H1 (cell line): ENCODE measurements around the gene P2RY11. TPM values are rescaled to one million over a fixed set of nuclear protein-coding genes. Genes with fewer than 3 reads are reported as not detected.

ENCODE experiments used
- CTCF ChIA-PET: fragments of 300-600 bp; sonication (Branson Sonifier 250); formaldehyde crosslinking; loops from one replicate; lab custom pipeline; 2021; ENCODE audit not compliant: partially characterized antibody; lab: Charles Lee
- POLR2A ChIA-PET: fragments of 300-600 bp; sonication (Branson Sonifier 250); formaldehyde crosslinking; loops from one replicate; lab custom pipeline; 2021; ENCODE audit warnings: inconsistent platforms; ENCODE audit not compliant: partially characterized antibody; lab: Charles Lee
- DNase-seq, 2 experiments: peaks; one replicate each; pipeline versions ENCODE4 v3.0.0 to v3.0.0-alpha.2; 2010 to 2022; ENCODE audit warnings: low spot score in 2 of 2, low read depth in 1 of 2, mixed read lengths in 1 of 2
- FAIRE-seq: peaks from 2 replicates; lab custom pipeline; 2011; peaks lifted over from hg19 to GRCh38; lab: Jason Lieb, UNC
- H2AFZ ChIP-seq: 2 replicates; pipeline ENCODE4 v1.8.1; 2012; ENCODE audit warnings: low read length, inconsistent platforms
- H2AK5ac ChIP-seq: 2 replicates; pipeline ENCODE4 v1.6.1; 2013; ENCODE audit warnings: low read depth, low read length
- H2BK120ac ChIP-seq: replicated peaks from 2 replicates; pipeline ENCODE3; 2013; ENCODE audit warnings: low read depth, low read length, inconsistent platforms
- H2BK12ac ChIP-seq: 2 replicates; pipeline ENCODE4 v1.6.1; 2013; ENCODE audit warnings: low read depth, low read length
- H2BK15ac ChIP-seq: 2 replicates; pipeline ENCODE4 v1.6.1; 2013; ENCODE audit warnings: low read length
- H2BK20ac ChIP-seq: 2 replicates; pipeline ENCODE4 v1.6.1; 2013; ENCODE audit warnings: low read length
- H2BK5ac ChIP-seq: 2 replicates; pipeline ENCODE4 v1.6.1; 2013; ENCODE audit warnings: low read depth, low read length
- H3K14ac ChIP-seq: 2 replicates; pipeline ENCODE4 v1.6.1; 2013; ENCODE audit warnings: inconsistent platforms; ENCODE audit not compliant: insufficient read length
- H3K18ac ChIP-seq: 2 replicates; pipeline ENCODE4 v1.6.1; 2013; ENCODE audit warnings: low read length; ENCODE audit errors: extremely low read depth
- H3K23ac ChIP-seq: 2 replicates; pipeline ENCODE4 v1.6.1; 2013; ENCODE audit warnings: inconsistent platforms; ENCODE audit not compliant: insufficient read length
- H3K23me2 ChIP-seq: 2 replicates; pipeline ENCODE4 v1.6.1; 2013; ENCODE audit warnings: low read depth, low read length
- H3K27ac ChIP-seq: 2 replicates; pipeline ENCODE4 v1.6.1; 2011; ENCODE audit warnings: low read depth, low read length, inconsistent platforms
- H3K27me3 ChIP-seq, 4 experiments: replicated peaks in 1 of 4; 1 replicate in 1 of 4; 2 replicates in 3 of 4; pipeline versions ENCODE4 v1.6.1 to v1.8.1; 2011 to 2013; ENCODE audit warnings: low read length in 3 of 4, mild to moderate bottlenecking in 3 of 4, inconsistent platforms in 2 of 4, mixed read lengths in 2 of 4, moderate library complexity in 1 of 4; ENCODE audit not compliant: control insufficient read depth in 3 of 4, insufficient read depth in 3 of 4; ENCODE audit errors: extremely low read depth in 1 of 4
- H3K36me3 ChIP-seq, 4 experiments: 2 replicates each; pipeline versions ENCODE4 v1.6.1 to v1.8.1; 2011 to 2013; ENCODE audit warnings: mild to moderate bottlenecking in 4 of 4, low read length in 3 of 4, moderate library complexity in 2 of 4, control low read depth in 1 of 4, inconsistent platforms in 1 of 4; ENCODE audit not compliant: insufficient read depth in 4 of 4, control insufficient read depth in 2 of 4
- H3K4ac ChIP-seq: replicated peaks from 2 replicates; pipeline ENCODE3; 2013; ENCODE audit warnings: low read length, low read depth, mixed read lengths, inconsistent platforms; ENCODE audit not compliant: insufficient read length
- H3K4me1 ChIP-seq, 4 experiments: replicated peaks in 1 of 4; 1 replicate in 1 of 4; 2 replicates in 3 of 4; pipeline versions ENCODE4 v1.6.1 to v1.8.1; 2011 to 2013; ENCODE audit warnings: low read length in 3 of 4, inconsistent platforms in 2 of 4, mixed read lengths in 1 of 4; ENCODE audit not compliant: insufficient read depth in 4 of 4, control insufficient read depth in 3 of 4
- H3K4me2 ChIP-seq, 2 experiments: 2 replicates each; pipeline versions ENCODE4 v1.6.1 to v1.8.1; 2011 to 2013; ENCODE audit warnings: low read depth in 2 of 2, low read length in 2 of 2, control low read depth in 1 of 2, inconsistent platforms in 1 of 2, mild to moderate bottlenecking in 1 of 2; ENCODE audit not compliant: insufficient read depth in 1 of 2
- H3K4me3 ChIP-seq, 4 experiments: fragments of 200-600, 300-600 bp in 1 of 4; sonication (generic), shearing (Covaris generic), sonication (Bioruptor Twin) in 1 of 4; 2 replicates each; pipeline versions ENCODE4 v1.5.1 to v1.8.1; 2011 to 2016; ENCODE audit warnings: low read length in 4 of 4, low read depth in 3 of 4, control low read depth in 2 of 4, inconsistent platforms in 2 of 4, mild to moderate bottlenecking in 2 of 4, mixed read lengths in 1 of 4, moderate library complexity in 1 of 4; ENCODE audit not compliant: insufficient read depth in 2 of 4; ENCODE audit errors: extremely low read depth in 1 of 4
- H3K56ac ChIP-seq: replicated peaks from 2 replicates; pipeline ENCODE3; 2013; ENCODE audit warnings: low read depth, mild to moderate bottlenecking, mixed read lengths, low read length, inconsistent platforms; ENCODE audit not compliant: insufficient read length
- H3K79me1 ChIP-seq: 2 replicates; pipeline ENCODE4 v1.6.1; 2013; ENCODE audit warnings: low read depth, low read length, control low read depth
- H3K79me2 ChIP-seq, 2 experiments: 2 replicates each; pipeline versions ENCODE4 v1.6.1 to v1.8.1; 2012 to 2013; ENCODE audit warnings: low read length in 2 of 2, mild to moderate bottlenecking in 2 of 2, inconsistent platforms in 1 of 2; ENCODE audit not compliant: insufficient read depth in 2 of 2, control insufficient read depth in 1 of 2
- H3K9ac ChIP-seq, 4 experiments: replicated peaks in 1 of 4; 1 replicate in 1 of 4; 2 replicates in 3 of 4; pipeline versions ENCODE4 v1.6.1 to v1.8.1; 2011 to 2013; ENCODE audit warnings: low read depth in 3 of 4, low read length in 3 of 4, control low read depth in 2 of 4, mild to moderate bottlenecking in 2 of 4, moderate library complexity in 2 of 4, inconsistent platforms in 1 of 4; ENCODE audit errors: extremely low read depth in 1 of 4
- H3K9me3 ChIP-seq, 2 experiments: 2 replicates each; pipeline versions ENCODE4 v1.6.1 to v1.8.1; 2012 to 2013; ENCODE audit warnings: mild to moderate bottlenecking in 2 of 2, moderate library complexity in 2 of 2, control low read depth in 1 of 2, inconsistent platforms in 1 of 2, low read depth in 1 of 2, low read length in 1 of 2, mixed read lengths in 1 of 2; ENCODE audit not compliant: insufficient read depth in 2 of 2
- H4K20me1 ChIP-seq, 2 experiments: replicated peaks in 1 of 2; 2 replicates each; pipeline versions ENCODE3 to v1.8.1; 2011 to 2013; ENCODE audit warnings: inconsistent platforms in 2 of 2, low read length in 2 of 2, mild to moderate bottlenecking in 1 of 2; ENCODE audit not compliant: insufficient read depth in 2 of 2, control insufficient read depth in 1 of 2
- H4K5ac ChIP-seq: 2 replicates; pipeline ENCODE4 v1.6.1; 2013; ENCODE audit warnings: low read length, low read depth, mixed read lengths, inconsistent platforms; ENCODE audit not compliant: insufficient read length
- H4K8ac ChIP-seq: 2 replicates; pipeline ENCODE4 v1.8.0; 2013; ENCODE audit warnings: mild to moderate bottlenecking, moderate library complexity, low read length, inconsistent platforms; ENCODE audit not compliant: insufficient read depth; ENCODE audit errors: extremely low read depth
- H4K91ac ChIP-seq: replicated peaks from 2 replicates; pipeline ENCODE3; 2013; ENCODE audit warnings: low read length, mixed read lengths, inconsistent platforms; ENCODE audit not compliant: insufficient read length
- CREB1 ChIP-seq: IDR thresholded peaks from 2 replicates; pipeline ENCODE4 v1.6.1; 2012; ENCODE audit warnings: inconsistent platforms
- CTBP2 ChIP-seq: IDR thresholded peaks from 2 replicates; pipeline ENCODE4 v1.7.0; 2011; ENCODE audit warnings: borderline replicate concordance, mild to moderate bottlenecking, moderate library complexity, mixed read lengths, low read length; ENCODE audit not compliant: insufficient read depth, insufficient read length
- KDM4A ChIP-seq: IDR thresholded peaks from one replicate; pipeline ENCODE4 v1.7.1; 2012; ENCODE audit warnings: low read depth, mild to moderate bottlenecking, moderate library complexity, low read length, inconsistent platforms; ENCODE audit not compliant: severe bottlenecking
- MAFK ChIP-seq: IDR thresholded peaks from 2 replicates; pipeline ENCODE4 v1.6.1; 2012; ENCODE audit warnings: low read depth, mild to moderate bottlenecking, improper control_type of control experiment, low read length
- MAX ChIP-seq: IDR thresholded peaks from 2 replicates; pipeline ENCODE4 v1.6.1; 2012; ENCODE audit warnings: inconsistent platforms
- POLR2A ChIP-seq, 2 experiments: IDR thresholded peaks; 1 replicate in 1 of 2; 2 replicates in 1 of 2; pipeline ENCODE4 v1.6.1; 2011; ENCODE audit warnings: low read depth in 2 of 2, low read length in 2 of 2, mild to moderate bottlenecking in 2 of 2; ENCODE audit errors: control extremely low read depth in 1 of 2
- POLR2AphosphoS5 ChIP-seq: IDR thresholded peaks from 2 replicates; pipeline ENCODE4 v1.6.1; 2011; ENCODE audit warnings: low read depth, low read length
- POU5F1 ChIP-seq: IDR thresholded peaks from 2 replicates; pipeline ENCODE4 v1.6.1; 2011; ENCODE audit warnings: low read depth, mild to moderate bottlenecking, low read length, moderate library complexity
- SP4 ChIP-seq: IDR thresholded peaks from 2 replicates; pipeline ENCODE4 v1.6.1; 2012; ENCODE audit warnings: low read length, inconsistent platforms
- TCF12 ChIP-seq: IDR thresholded peaks from 2 replicates; pipeline ENCODE4 v1.6.1; 2011; ENCODE audit warnings: low read depth, mild to moderate bottlenecking, low read length
- WGBS, 2 experiments: shearing (Covaris generic) in 1 of 2; methylation state at CpG; one replicate each; pipeline versions ENCODE4 v1.1.6 to v1.1.7; 2013 to 2015; ENCODE audit warnings: low lambda C conversion rate in 2 of 2, mixed read lengths in 2 of 2, inconsistent platforms in 1 of 2, low coverage in 1 of 2, missing lambda C conversion rate in 1 of 2; ENCODE audit not compliant: insufficient replicate concordance in 2 of 2, insufficient coverage in 1 of 2, insufficient read length in 1 of 2; ENCODE audit errors: extremely low coverage in 1 of 2, missing lambda C conversion rate in 1 of 2; 5-methylcytosine and 5-hydroxymethylcytosine counted together
- polyA plus RNA-seq, 7 experiments: library from polyadenylated mRNA; depleted of rRNA in 3 of 7; stranded (reverse) in 5 of 7; unstranded in 2 of 7; fragments of >200 nt in 5 of 7; fragments of 200-250 nt in 2 of 7; gene quantifications; 1 replicate in 5 of 7; 2 replicates in 1 of 7; 4 replicates in 1 of 7; pipeline versions ENCODE4 v1.2.1 to v1.2.3, GENCODE V29; 2011 to 2013; ENCODE audit warnings: missing spikeins in 2 of 7, mixed read lengths in 2 of 7
- total RNA-seq: library from RNA; stranded (reverse); fragmentation: NEBNext Ultra II Directional; extraction: Animal tissue kit (Norgen Biotek cat#: 25700); gene quantifications from 2 replicates; pipeline ENCODE4 v1.2.1, GENCODE V29; 2021

P2RY11 gene
- total and polyA plus RNA-seq, 2 of the 8 experiments (the other 6 are each of a cell fraction or from before 2014, with no cell fraction given): 9.2 to 18.0 TPM

- CTCF ChIA-PET: interaction anchor here (0.9 to 3.5 kb wide), 9 partner anchors 9 to 276 kb away, joined by 3 to 18 read pairs (median 4); partner anchors contain the start of gene PPAN
- H4K8ac ChIP-seq: peak overlapping the region; percentile 63; the same call in 1 of the 2 replicates
- no peak overlapping the region for H2BK20ac ChIP-seq
- TF ChIP-seq CREB1: no peak
- no peak for TF ChIP-seq TCF12
- TF ChIP-seq POU5F1: no peak
- TF ChIP-seq KDM4A: no peak
- peak in 1 of 2 experiments; percentile 76 for TF ChIP-seq POLR2A (IDR thresholded peaks at IDR 0.05; ENCODE audit: control extremely low read depth in 1 of 2, low read depth in 2 of 2, low read length in 2 of 2)
- TF ChIP-seq CTBP2: no peak
- TF ChIP-seq MAFK: no peak
- peak; percentile 81 for TF ChIP-seq POLR2AphosphoS5
- no peak for TF ChIP-seq SP4
- no peak for TF ChIP-seq MAX
- 95% methylated on average over 45 of the region's 45 CpGs; no CpG with 5 or more reads in 1 of the 2 experiments for WGBS, 2 experiments
- peaks cover 0 to 7% (median 1%) of the 10 kb centered on the region in 4 experiments; a peak in 2 of 7 replicates for H3K4me1 ChIP-seq
- no peak overlapping the region for H3K18ac ChIP-seq
- H4K5ac ChIP-seq: no peak overlapping the region
- no peak overlapping the region for H2BK5ac ChIP-seq
- H2BK15ac ChIP-seq: no peak overlapping the region
- H2BK12ac ChIP-seq: no peak overlapping the region
- H3K4ac ChIP-seq: no peak overlapping the region
- H4K20me1 ChIP-seq: peaks cover 16 to 26% of the 10 kb centered on the region in 2 experiments
- no peak overlapping the region for H3K9ac ChIP-seq
- no peak overlapping the region for H2BK120ac ChIP-seq
- DNase-seq: no peak
- H3K4me2 ChIP-seq: no peak overlapping the region
- 0 out of 2 replicates have a peak, but pooled peaks cover 2% of the 10 kb centered on the region for H3K79me1 ChIP-seq
- H3K14ac ChIP-seq: no peak overlapping the region
- no peak for FAIRE-seq
- H2AK5ac ChIP-seq: no peak overlapping the region
- no peak overlapping the region for H3K27ac ChIP-seq
- no peak overlapping the region for H3K4me3 ChIP-seq
- H3K23me2 ChIP-seq: peaks cover 5% of the 10 kb centered on the region
- H4K91ac ChIP-seq: no peak overlapping the region
- H3K9me3 ChIP-seq: no peaks in the 10 kb centered on the region
- H3K36me3 ChIP-seq: peaks cover 29 to 48% (median 38%) of the 10 kb centered on the region in 4 experiments
- peaks cover 0 to 12% of the 10 kb centered on the region in 2 experiments; a peak in 2 of 4 replicates for H3K79me2 ChIP-seq
- POLR2A ChIA-PET: interaction anchor here (0.6 to 29.1 kb wide), 19 partner anchors 6 to 368 kb away, joined by 3 to 412 read pairs (median 4); partner anchors contain the start of genes ANGPTL6, EIF3G, ICAM4 and MRPL4
- H3K27me3 ChIP-seq: no peaks in the 10 kb centered on the region
- H3K23ac ChIP-seq: no peak overlapping the region
- H3K56ac ChIP-seq: no peak overlapping the region
- H2AFZ ChIP-seq: no peak overlapping the region
Observed at GRCh38 chr19:10115392-10116084, 4.0 kb downstream of the P2RY11 start.
